H9 (cell line): Measurements from ENCODE around the gene VANGL2. TPM values are rescaled to one million over a fixed set of nuclear protein-coding genes. Genes with fewer than 3 reads are reported as not detected.

Source experiments
- DNase-seq: peaks from one replicate; pipeline ENCODE4 v3.0.0-alpha.2; 2017
- H2AFZ ChIP-seq: one replicate; pipeline ENCODE4 v1.6.1; 2013; ENCODE audit warnings: mild to moderate bottlenecking, low read length, control low read depth, moderate library complexity
- H2AK5ac ChIP-seq: 2 replicates; pipeline ENCODE4 v1.6.1; 2013; ENCODE audit warnings: low read length, control low read depth, mixed read lengths; ENCODE audit not compliant: insufficient read length
- H2BK120ac ChIP-seq: one replicate; pipeline ENCODE4 v1.6.1; 2013; ENCODE audit warnings: low read depth, mild to moderate bottlenecking, low read length, control low read depth, inconsistent platforms; ENCODE audit not compliant: poor library complexity, severe bottlenecking
- H2BK12ac ChIP-seq: 2 replicates; pipeline ENCODE4 v1.6.1; 2013; ENCODE audit warnings: low read length, control low read depth, mixed read lengths, low read depth; ENCODE audit not compliant: insufficient read length
- H2BK15ac ChIP-seq: 2 replicates; pipeline ENCODE4 v1.6.1; 2013; ENCODE audit warnings: low read depth, low read length, control low read depth
- H2BK20ac ChIP-seq: one replicate; pipeline ENCODE4 v1.6.1; 2013; ENCODE audit warnings: low read depth, mild to moderate bottlenecking, low read length, control low read depth, inconsistent platforms; ENCODE audit not compliant: poor library complexity, severe bottlenecking
- H2BK5ac ChIP-seq: 2 replicates; pipeline ENCODE4 v1.6.1; 2013; ENCODE audit warnings: low read length, control low read depth, mixed read lengths; ENCODE audit not compliant: insufficient read length
- H3K14ac ChIP-seq: 2 replicates; pipeline ENCODE4 v1.6.1; 2013; ENCODE audit warnings: low read length, control low read depth; ENCODE audit not compliant: insufficient read depth
- H3K18ac ChIP-seq: 2 replicates; pipeline ENCODE4 v1.6.1; 2013; ENCODE audit warnings: low read depth, mild to moderate bottlenecking, mixed read lengths, low read length, control low read depth; ENCODE audit not compliant: insufficient read length
- H3K23ac ChIP-seq: 2 replicates; pipeline ENCODE4 v1.6.1; 2013; ENCODE audit warnings: low read length, control low read depth, mixed read lengths, low read depth; ENCODE audit not compliant: insufficient read length
- H3K23me2 ChIP-seq: 2 replicates; pipeline ENCODE4 v1.6.1; 2013; ENCODE audit warnings: low read depth, mild to moderate bottlenecking, mixed read lengths, low read length, control low read depth; ENCODE audit not compliant: insufficient read length, poor library complexity, severe bottlenecking
- H3K27ac ChIP-seq: 2 replicates; pipeline ENCODE4 v1.5.1; 2013; ENCODE audit warnings: low read length, control low read depth, mixed read lengths, low read depth; ENCODE audit not compliant: insufficient read length
- H3K27me3 ChIP-seq: 2 replicates; pipeline ENCODE4 v1.6.1; 2013; ENCODE audit warnings: low read length, control low read depth, inconsistent platforms; ENCODE audit not compliant: insufficient read depth
- H3K4ac ChIP-seq: 2 replicates; pipeline ENCODE4 v1.6.1; 2013; ENCODE audit warnings: low read depth, mild to moderate bottlenecking, control low read depth, inconsistent platforms, low read length, moderate library complexity
- H3K4me1 ChIP-seq: 2 replicates; pipeline ENCODE4 v1.6.1; 2013; ENCODE audit warnings: low read length, control low read depth, inconsistent platforms; ENCODE audit not compliant: insufficient read depth
- H3K4me2 ChIP-seq: 2 replicates; pipeline ENCODE4 v1.6.1; 2013; ENCODE audit warnings: low read length, control low read depth, mixed read lengths; ENCODE audit not compliant: insufficient read length, insufficient read depth
- H3K56ac ChIP-seq: 2 replicates; pipeline ENCODE4 v1.6.1; 2013; ENCODE audit warnings: low read depth, mild to moderate bottlenecking, mixed read lengths, low read length, control low read depth; ENCODE audit not compliant: insufficient read length
- H3K79me1 ChIP-seq: 2 replicates; pipeline ENCODE4 v1.6.1; 2013; ENCODE audit warnings: low read depth, mild to moderate bottlenecking, moderate library complexity, low read length, control low read depth, inconsistent platforms; ENCODE audit not compliant: insufficient read depth, poor library complexity, severe bottlenecking
- H3K79me2 ChIP-seq: 2 replicates; pipeline ENCODE4 v1.6.1; 2013; ENCODE audit warnings: low read length, control low read depth, inconsistent platforms; ENCODE audit not compliant: insufficient read depth
- H3K9ac ChIP-seq: 2 replicates; pipeline ENCODE4 v1.6.1; 2013; ENCODE audit warnings: low read length, control low read depth, mixed read lengths; ENCODE audit not compliant: insufficient read length; ENCODE audit errors: extremely low read depth
- H3K9me3 ChIP-seq: one replicate; pipeline ENCODE4 v1.6.1; 2013; ENCODE audit warnings: low read depth, low read length, inconsistent platforms; ENCODE audit not compliant: control insufficient read depth
- H3T11ph ChIP-seq: one replicate; pipeline ENCODE4 v1.6.1; 2013; ENCODE audit warnings: mild to moderate bottlenecking, low read length, control low read depth, inconsistent platforms
- H4K20me1 ChIP-seq: one replicate; pipeline ENCODE4 v1.6.1; 2013; ENCODE audit not compliant: control insufficient read depth, insufficient read length, insufficient read depth
- H4K5ac ChIP-seq: 2 replicates; pipeline ENCODE4 v1.6.1; 2013; ENCODE audit warnings: low read depth, mild to moderate bottlenecking, mixed read lengths, low read length, control low read depth; ENCODE audit not compliant: insufficient read length
- H4K8ac ChIP-seq: replicated peaks from 2 replicates; pipeline ENCODE4 v1.6.1; 2013; ENCODE audit warnings: low read length, control low read depth, mixed read lengths, low read depth; ENCODE audit not compliant: insufficient read length
- H4K91ac ChIP-seq: 2 replicates; pipeline ENCODE4 v1.6.1; 2013; ENCODE audit warnings: low read depth, mild to moderate bottlenecking, moderate library complexity, mixed read lengths, low read length, control low read depth; ENCODE audit not compliant: insufficient read length
- H3K27ac Mint-ChIP-seq, 3 experiments: 2 replicates in 2 of 3; 3 replicates in 1 of 3; pipeline ENCODE4 v1.8.0; 2020 to 2021; ENCODE audit warnings: mixed read lengths in 3 of 3, mild to moderate bottlenecking in 1 of 3, moderate library complexity in 1 of 3
- H3K27me3 Mint-ChIP-seq: 2 replicates; pipeline ENCODE4 v1.8.0; 2021; ENCODE audit warnings: low read depth, mild to moderate bottlenecking, moderate library complexity, mixed read lengths
- H3K36me3 Mint-ChIP-seq, 3 experiments: 2 replicates in 2 of 3; 3 replicates in 1 of 3; pipeline ENCODE4 v1.8.0; 2020 to 2021; ENCODE audit warnings: low read depth in 3 of 3, mixed read lengths in 3 of 3; ENCODE audit not compliant: insufficient read depth in 1 of 3
- H3K4me1 Mint-ChIP-seq, 2 experiments: 2 replicates each; pipeline ENCODE4 v1.8.0; 2020; ENCODE audit warnings: mixed read lengths in 2 of 2
- H3K4me3 Mint-ChIP-seq, 2 experiments: 2 replicates in 1 of 2; 3 replicates in 1 of 2; pipeline ENCODE4 v1.8.0; 2020 to 2021; ENCODE audit warnings: mild to moderate bottlenecking in 2 of 2, mixed read lengths in 2 of 2, moderate library complexity in 1 of 2
- H3K9me3 Mint-ChIP-seq, 2 experiments: 2 replicates in 1 of 2; 3 replicates in 1 of 2; pipeline ENCODE4 v1.8.0; 2020; ENCODE audit warnings: mild to moderate bottlenecking in 2 of 2, mixed read lengths in 2 of 2, moderate library complexity in 1 of 2
- WGBS: extraction: QIAGEN DNeasy Blood & Tissue Kit; methylation state at CpG from one replicate; pipeline ENCODE4 v1.1.7; 2013; ENCODE audit warnings: missing lambda C conversion rate, low lambda C conversion rate, mixed read lengths; ENCODE audit not compliant: insufficient read length; ENCODE audit errors: extremely low coverage; 5-methylcytosine and 5-hydroxymethylcytosine counted together
- total RNA-seq: library from RNA; stranded (reverse); gene quantifications from 2 replicates; pipeline ENCODE4 v1.2.1, GENCODE V29; 2021
- TF ChIP-seq, protein P1 (sequence below): fragments of 200-600 bp; sonication (generic); conservative IDR thresholded peaks from 3 replicates; pipeline ENCODE4 v1.8.0; 2021; ENCODE audit warnings: antibody characterized with exemption, mild to moderate bottlenecking

VANGL2 gene
- total RNA-seq, 1 experiment from 2014 or later = 58.5 TPM

DNA sequence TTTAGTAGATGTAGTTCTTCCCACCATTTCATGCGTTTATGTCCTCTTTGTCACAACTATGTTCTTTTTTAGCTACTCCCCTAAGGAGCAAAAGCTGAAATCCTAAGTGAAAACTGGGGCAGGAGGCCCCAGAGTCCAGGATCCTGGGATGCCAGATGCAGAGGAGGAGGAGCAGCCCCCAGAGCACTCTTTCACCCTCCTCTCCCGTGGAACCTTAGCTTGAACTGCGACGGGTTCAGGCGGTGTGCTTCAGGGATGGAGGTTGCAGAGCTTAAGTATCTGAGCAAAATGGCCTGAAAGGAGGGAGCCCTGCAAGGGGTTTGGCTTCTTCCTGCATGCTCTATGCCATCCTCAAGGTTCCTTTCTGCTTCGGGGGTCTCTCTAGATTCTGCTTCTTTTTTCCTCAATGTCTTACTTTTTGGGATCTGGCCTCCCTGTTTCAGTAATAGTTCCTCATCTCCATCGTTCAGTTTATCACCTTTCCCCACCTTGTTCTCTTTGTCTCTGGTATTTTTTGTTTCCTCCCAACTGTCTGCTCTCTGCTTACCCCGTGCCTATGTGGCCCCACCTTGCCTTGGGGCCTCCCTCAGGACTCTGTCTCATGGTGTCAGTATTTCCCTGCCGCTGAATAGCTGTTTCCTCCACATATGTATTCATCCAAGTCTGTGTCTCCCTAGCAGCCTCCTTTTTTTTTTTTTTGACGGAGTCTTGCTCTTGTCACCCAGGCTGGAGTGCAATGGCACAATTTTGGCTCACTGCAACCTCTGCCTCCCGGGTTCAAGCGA is 36.2 kb upstream of the VANGL2 start:
- Histone ChIP-seq H3K14ac (no peak overlapping the region), H3K79me1 (no peaks in the 10 kb centered on the region), H3K4me1 (no peaks in the 10 kb centered on the region; the same call in 1 of the 2 replicates), H2AK5ac (no peak overlapping the region), H3K9ac (no peak overlapping the region), H3K18ac (no peak overlapping the region), H4K20me1 (no peaks in the 10 kb centered on the region), H3T11ph (no peak overlapping the region), H2AFZ (no peak overlapping the region), H2BK20ac (no peak overlapping the region), H2BK15ac (no peak overlapping the region), H3K27ac (no peak overlapping the region), H4K8ac (no peak overlapping the region), H3K4me2 (no peak overlapping the region), H3K56ac (no peak overlapping the region), H2BK120ac (no peak overlapping the region), H4K91ac (no peak overlapping the region), H3K9me3 (no peaks in the 10 kb centered on the region), H3K79me2 (no peaks in the 10 kb centered on the region), H2BK12ac (no peak overlapping the region), H3K23me2 (no peaks in the 10 kb centered on the region), H4K5ac (no peak overlapping the region), H3K23ac (no peak overlapping the region), H3K4ac (no peak overlapping the region), H3K27me3 (no peaks in the 10 kb centered on the region), H2BK5ac (no peak overlapping the region)
- Mint-ChIP-seq H3K4me3 (peak overlapping the region in 1 of 2 experiments; percentile 7; a peak in 1 of 5 replicates), H3K36me3 (peaks cover 2 to 20% (median 13%) of the 10 kb centered on the region in 3 experiments; a peak in 6 of 7 replicates), H3K4me1 (peaks cover 39 to 57% of the 10 kb centered on the region in 2 experiments), H3K27ac (peak overlapping the region in 2 of 3 experiments; percentile 42 to 63; a peak in 4 of 7 replicates), H3K27me3 (peaks cover 4% of the 10 kb centered on the region; the same call in 1 of the 2 replicates), H3K9me3 (no peaks in the 10 kb centered on the region)
- TF ChIP-seq, protein P1, sequence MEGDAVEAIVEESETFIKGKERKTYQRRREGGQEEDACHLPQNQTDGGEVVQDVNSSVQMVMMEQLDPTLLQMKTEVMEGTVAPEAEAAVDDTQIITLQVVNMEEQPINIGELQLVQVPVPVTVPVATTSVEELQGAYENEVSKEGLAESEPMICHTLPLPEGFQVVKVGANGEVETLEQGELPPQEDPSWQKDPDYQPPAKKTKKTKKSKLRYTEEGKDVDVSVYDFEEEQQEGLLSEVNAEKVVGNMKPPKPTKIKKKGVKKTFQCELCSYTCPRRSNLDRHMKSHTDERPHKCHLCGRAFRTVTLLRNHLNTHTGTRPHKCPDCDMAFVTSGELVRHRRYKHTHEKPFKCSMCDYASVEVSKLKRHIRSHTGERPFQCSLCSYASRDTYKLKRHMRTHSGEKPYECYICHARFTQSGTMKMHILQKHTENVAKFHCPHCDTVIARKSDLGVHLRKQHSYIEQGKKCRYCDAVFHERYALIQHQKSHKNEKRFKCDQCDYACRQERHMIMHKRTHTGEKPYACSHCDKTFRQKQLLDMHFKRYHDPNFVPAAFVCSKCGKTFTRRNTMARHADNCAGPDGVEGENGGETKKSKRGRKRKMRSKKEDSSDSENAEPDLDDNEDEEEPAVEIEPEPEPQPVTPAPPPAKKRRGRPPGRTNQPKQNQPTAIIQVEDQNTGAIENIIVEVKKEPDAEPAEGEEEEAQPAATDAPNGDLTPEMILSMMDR = no peak
- WGBS = no CpG with 5 or more reads among the region's 12 CpGs
- DNase-seq = no peak
